GM18868 (cell line): Measurements from ENCODE around the gene EPB41L4A.
"Not testable (repeated sequence)": the region's sequence is repeated elsewhere in the genome, so short reads cannot be mapped to it uniquely, and the experiment has no call there.

ENCODE experiments used
- ATAC-seq: cut with Tn5 transposase; IDR thresholded peaks from one replicate; pipeline ENCODE4 v1.9.1; 2021; ENCODE audit warnings: mild to moderate bottlenecking, moderate library complexity; ENCODE audit not compliant: unreplicated experiment

The EPB41L4A gene

DNA sequence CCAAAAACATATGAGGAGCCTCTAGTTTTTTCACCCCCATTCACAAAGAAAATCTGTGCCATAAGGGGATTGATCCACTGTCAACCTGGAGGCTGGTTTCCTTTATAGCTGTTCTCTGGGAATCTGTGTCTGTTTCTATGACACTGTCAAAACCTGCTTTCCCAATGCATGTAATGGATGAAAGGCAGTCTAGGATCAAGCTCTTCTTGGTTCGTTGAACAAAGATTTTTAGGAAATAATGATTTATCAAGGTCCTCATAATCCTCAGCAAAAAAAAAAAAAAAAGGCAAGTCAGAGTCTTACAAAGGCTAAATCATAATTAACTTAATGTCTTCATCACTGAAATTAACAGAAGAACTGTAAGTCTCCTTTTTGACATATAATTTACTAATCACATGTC lies 16.0 kb downstream of the EPB41L4A start:
- no peak for ATAC-seq

DNA sequence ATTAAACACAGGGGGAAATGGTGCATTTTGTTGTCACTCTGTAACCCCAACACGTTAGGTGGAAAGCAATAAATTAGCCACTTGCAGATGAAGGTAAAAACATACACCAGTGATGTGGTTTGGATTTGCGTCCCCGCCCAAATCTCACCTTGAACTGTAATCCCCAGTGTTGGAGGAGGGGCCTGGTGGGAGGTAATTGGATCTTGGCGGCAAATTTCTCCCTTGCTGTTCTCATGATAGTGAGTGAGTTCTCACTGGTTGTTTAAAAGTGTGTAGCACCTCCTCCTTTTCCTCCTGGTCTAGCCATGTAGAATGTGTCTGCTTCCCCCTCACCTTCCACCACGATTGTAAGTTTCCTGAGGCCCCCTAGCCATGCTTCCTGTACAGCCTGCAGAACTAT lies 17.2 kb downstream of the EPB41L4A start:
- ATAC-seq: no peak

DNA sequence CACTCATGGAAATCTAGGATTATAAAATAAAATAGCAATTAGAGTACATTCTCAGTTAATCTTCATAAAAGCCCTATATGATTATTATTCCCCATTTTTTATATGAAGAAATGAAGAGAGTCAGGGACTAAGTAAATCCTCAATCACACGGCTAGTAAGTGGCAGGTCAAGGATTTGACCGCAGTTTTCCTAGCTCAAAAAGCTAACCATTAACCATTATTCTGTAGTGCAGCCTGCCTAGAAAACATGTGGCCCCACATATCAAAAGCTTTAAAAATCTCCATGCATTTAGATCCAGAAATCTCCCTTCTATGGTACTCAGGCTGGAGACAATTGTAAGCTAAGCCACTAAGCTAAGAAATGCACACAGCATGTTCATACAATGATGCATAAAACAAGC lies 21.4 kb downstream of the EPB41L4A start:
- no peak for ATAC-seq

DNA sequence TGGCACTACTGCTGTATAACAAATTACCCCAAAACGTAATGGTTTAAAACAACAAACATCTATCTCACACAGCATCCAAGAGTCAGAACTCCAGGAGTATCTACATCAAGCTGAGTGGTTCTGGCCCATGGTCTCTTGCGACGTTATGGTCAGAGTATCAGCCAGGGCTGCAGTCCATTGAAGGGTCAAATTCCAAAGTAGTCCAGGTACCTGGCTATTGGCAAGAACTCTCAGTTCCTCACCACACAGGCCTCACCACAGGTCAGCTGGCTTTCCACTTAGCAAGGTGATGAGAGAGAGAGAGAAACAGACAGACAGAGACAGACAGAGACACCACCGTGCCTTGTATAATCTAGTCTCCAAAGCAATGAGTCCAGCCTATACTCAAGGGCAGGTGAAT lies 22.6 kb downstream of the EPB41L4A start:
- no peak for ATAC-seq

DNA sequence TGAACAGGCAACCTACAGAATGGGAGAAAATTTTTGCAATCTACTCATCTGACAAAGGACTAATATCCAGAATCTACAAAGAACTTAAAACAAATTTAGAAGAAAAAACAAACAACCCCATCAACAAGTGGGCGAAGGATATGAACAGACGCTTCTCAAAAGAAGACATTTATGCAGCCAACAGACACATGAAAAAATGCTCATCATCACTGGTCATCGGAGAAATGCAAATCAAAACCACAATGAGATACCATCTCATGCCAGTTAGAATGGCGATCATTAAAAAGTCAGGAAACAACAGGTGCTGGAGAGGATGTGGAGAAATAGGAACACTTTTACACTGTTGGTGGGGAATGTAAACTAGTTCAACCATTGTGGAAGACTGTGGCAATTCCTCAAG lies 23.8 kb downstream of the EPB41L4A start:
- ATAC-seq: not testable (repeated sequence)

DNA sequence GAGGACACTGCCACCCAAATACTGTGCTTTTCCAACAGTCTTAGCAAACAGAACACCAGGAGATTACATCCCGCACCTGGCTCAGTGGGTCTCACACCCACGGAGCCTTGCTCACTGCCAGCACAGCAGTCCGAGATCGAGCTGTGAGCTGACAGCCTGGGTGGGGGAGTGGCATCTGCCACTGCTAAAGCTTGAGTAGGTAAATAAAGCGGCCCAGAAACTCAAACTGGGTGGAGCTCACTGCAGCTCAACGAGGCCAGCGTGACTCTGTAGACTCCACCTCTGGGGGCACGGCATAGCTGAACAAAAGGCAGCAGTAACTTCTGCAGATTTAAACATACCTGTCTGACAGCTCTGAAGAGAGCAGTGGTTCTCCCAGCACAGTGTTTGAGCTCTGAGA lies 28.8 kb downstream of the EPB41L4A start:
- no peak for ATAC-seq

DNA sequence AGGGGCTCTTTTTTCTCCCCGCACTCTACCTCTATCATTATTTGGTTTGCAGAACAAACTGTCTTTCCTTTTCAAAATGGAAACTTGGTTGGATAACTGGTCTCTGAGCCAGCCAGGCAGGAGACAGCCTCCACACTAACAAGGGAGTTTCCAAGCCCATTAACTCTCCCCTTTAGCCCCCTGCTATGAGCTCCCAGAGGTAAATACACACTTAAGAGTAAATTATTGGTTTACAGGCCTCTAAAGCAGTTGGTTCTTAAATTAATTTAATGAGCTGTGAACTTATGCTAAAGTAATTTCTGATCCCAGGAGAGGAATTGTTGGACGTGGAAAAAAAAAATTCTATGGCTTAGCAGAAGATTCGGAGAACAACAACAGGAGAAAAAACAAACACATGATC lies 30.3 kb downstream of the EPB41L4A start:
- ATAC-seq: no peak

DNA sequence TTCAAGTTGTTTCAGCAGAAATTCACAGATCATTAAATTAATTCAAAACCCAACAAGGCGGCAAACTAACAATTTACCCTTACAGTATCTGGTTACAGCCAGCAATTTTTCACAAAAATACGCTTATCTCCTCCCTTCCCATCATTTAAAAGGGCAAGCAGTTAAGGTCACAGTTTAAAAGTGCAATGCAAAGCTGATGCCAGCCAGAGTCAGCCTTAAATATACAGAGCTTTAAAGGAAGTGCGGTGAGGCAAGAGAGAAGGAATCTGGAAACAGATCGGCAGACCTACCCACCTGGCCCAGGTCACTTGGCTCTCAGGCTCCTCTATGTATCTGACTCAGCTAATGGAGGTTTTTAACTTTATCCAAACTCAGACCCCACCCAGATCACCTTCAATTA lies 31.0 kb downstream of the EPB41L4A start:
- ATAC-seq: no peak

DNA sequence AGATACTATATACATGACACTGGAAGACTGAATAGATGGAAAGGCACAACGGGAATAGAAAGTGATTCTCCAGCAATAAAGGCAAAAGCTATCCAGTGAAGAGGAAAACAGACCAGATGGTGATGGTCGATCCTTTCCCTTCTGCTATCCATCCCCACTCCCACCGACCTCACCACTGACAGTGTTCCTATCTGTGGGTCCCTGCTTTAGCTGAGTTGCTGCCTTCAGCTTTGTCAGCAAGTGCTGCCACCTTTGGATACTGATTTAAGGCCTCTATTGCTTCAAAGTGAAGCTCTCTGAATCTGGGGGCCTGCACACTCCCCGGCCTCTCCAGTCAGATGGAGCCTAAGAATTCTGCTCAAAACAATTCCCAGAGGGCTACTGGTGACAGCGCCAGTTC lies 32.3 kb downstream of the EPB41L4A start:
- no peak for ATAC-seq

DNA sequence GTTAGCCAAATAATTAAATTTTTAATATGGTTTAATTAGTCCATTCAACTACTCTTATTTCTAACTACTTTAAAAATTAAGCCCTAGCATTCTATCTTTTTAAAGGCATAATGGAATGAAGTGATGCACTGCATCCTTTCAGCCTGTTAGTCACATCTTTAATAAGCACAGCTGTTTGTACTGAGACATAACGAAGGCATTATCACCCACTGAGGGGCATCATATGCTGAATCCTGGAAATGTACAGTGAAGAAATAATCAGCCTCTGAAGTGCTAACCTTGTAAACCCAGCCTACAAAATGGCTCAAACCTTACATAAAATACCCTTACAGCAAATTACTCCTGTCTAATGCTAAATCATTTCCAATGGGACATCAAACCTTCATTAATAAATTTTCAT lies 33.1 kb downstream of the EPB41L4A start:
- ATAC-seq: no peak

DNA sequence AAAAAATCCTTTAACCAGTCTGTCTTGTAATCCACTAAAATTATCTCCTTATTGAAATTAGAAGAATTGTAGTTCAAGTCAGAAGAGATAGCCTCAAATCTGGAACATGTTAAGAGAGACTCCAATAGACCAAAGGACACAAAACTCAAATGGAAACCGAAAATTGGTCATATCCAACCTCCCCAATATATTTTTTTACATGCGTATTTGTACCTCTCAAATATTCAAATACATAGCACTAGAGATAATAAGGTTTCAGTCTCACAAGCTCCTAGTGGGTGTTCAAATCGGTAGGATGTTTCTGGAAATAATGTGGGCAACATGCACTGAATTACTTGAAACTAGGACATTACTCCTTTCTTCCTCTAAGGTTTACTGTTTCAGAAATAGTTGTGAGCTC lies 33.5 kb downstream of the EPB41L4A start:
- ATAC-seq: peak; percentile 77

DNA sequence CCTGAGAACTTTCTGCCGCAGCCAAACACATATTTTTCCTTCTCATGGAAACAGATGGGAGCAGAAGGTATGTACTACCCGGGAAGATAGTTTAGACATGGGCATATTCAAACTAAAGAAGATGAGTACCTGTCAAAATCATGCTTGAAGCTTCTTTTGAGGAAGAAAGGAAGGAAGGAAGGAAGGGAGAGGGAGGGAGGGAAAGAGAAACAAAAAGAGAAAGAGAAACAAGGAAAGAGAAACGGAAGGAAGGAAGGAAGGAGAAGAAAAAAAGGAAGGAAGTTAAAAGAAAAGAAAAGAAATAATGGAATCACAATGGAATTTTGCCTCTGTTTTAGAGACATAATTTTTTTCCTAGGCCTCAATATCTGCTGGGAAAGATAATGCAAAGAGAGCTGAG lies 34.6 kb downstream of the EPB41L4A start:
- ATAC-seq: no peak

DNA sequence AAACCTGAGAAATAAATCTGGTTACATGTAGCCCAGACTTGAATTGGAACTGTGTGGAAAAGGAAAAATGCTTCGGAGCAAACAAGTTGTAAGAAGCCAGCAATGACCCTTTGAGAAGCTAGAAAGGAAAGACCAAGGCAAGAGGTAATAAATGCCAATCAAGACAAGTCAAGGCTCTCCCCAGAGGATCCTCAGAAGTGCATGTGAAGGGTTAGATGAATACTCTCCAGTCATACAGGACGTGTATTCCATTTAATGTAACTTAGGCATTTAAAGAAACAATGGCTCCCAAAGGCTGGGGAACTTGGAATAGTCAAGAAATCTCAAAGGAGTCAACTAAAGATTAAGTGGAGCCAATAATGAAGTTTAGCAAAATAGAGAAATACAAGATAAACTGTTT lies 36.2 kb downstream of the EPB41L4A start:
- ATAC-seq: no peak

DNA sequence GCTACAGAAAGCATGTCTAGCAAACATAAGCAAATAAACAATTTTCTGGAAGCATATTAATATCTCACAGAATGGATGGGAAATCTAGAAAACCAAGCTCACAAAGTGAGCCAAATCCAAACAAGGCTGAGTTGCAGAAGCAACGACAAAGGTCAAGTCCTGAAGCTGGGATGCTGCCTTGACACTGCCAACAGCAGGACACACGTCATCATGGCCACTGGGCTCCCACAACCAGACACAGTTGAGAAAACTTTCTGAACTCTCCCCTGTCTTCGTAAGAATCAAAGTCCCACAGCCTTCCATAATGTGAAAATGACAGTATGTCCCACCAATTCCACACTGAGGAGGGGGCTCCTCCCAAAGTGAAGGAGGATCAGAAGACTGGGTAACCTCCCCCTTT lies 37.6 kb downstream of the EPB41L4A start:
- ATAC-seq: no peak

DNA sequence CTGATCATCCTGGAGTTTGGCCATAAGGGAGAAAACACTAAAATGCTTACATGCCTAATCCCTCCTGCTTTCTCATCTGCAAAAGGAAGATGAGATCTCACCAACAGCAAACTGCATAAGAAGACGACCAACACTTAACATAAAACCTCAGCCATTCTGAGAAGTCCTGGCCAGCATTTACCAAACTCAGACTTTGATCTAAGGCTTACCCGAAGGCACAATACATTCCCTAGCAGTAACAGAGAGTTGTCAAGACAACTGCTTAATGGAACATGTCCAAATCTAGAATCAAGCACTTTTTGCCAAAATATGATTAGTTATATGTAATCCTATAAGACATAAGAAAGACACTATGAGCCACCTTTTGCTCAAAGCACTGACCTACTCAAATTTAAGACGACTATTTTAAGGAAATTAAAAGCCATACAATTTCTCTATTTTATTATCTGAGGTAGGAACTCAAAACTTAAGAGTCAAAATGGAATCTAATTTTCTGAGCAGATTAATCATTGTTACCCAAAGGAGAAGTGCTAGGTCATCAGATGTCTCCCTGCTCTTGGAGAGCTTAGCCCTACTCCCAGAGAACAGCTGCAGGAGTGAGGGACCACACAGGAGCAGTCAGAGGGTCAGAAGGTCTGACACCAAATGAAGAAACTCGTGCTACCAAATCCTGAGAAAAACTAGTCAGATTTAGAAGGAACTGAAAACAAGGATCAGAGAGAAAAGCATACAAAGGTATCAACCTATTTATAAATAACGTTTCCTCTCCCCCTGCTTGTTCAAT lies 39.3 kb downstream of the EPB41L4A start:
- no peak for ATAC-seq

DNA sequence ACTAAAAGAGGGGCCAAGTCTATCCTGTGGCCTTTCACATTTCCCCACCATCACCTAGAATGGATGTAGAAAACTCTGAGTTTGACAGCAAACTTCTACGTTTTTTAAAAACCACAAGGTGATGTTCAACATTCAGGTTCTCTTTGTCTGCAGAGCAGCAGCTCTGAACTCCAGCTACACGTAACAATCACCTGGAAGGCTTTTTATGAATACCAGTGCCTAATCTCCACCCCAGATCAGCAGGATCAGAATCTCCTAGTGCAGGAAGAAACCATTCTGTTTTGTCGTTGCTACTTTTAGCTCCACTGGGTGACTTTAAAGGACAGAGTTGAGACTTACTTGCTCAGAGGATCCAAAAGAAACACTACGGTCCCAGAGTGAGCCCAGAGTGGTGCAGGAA lies 44.3 kb downstream of the EPB41L4A start:
- no peak for ATAC-seq

DNA sequence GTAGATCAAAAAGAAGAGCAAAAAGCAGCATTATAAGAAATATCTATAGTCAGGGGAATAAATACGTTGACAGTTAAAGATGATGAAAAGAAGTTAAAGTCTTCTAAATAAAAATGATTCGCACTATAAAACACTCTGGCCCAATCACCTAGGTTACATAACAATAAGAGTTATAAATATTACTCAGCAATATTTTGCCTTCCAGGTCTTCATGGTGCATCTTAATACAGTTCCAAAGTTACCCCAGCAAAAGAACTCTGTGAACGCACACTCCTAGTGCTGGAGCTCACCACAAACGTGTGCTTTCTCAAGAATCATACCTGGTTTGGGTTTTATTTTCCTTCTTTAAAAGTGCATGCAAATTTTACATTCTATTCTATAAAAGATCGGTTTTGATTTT lies 44.7 kb downstream of the EPB41L4A start:
- no peak for ATAC-seq

DNA sequence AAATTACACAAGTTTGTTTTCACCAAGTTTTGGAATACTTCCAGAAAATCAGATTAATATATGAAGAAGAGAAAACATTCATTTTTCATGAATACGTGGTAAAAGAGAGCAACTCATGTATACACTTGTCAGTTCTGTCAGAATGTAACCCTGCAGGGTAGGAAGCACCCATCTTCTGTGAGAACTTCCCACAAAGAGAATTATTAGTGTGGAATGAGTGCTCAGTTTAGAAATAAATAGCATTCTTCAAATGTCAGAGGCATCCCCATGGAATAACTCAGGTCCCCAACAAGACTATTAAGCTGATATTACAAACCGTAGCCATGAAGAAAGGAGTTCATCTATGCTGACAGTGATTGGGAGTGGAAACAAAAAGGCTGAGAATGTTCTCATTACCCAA lies 45.2 kb downstream of the EPB41L4A start:
- ATAC-seq: no peak

DNA sequence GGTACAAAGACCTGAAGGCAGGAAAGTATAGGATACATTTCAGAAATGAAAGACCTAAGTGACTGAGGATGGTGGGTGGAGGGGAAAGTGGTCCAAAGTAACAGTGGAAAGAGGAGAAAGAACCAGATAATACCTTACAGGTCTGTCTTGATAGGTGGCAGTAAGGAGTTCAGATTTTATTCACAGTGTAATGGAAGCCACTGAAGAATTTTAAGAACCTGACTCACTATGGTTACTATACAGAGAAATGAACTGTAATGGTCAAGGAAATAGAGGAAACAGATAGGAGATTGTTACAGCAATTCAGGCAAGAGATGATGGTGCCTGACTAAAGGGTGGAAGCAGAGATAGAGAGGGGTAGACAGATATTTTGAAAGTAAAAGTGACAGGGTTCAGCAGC lies 46.5 kb downstream of the EPB41L4A start:
- no peak for ATAC-seq

DNA sequence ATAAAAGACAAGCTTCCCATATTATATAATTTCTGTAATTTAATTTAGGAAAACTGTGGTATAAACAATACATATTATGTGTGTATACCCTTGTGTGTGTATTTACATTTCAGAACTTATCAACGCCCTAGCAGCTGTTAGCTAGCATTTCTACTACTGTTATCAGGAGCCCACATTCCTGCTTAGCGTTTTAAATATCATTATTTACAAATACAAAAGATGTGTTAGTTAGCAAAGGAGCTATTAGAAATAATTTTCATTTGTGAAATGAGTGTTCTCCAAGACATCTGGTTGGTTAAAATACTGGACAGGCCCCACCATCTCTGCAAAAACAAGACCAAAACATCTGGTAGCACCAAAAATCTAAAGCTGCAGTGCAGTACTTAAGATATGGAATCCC lies 48.0 kb downstream of the EPB41L4A start:
- ATAC-seq: no peak

DNA sequence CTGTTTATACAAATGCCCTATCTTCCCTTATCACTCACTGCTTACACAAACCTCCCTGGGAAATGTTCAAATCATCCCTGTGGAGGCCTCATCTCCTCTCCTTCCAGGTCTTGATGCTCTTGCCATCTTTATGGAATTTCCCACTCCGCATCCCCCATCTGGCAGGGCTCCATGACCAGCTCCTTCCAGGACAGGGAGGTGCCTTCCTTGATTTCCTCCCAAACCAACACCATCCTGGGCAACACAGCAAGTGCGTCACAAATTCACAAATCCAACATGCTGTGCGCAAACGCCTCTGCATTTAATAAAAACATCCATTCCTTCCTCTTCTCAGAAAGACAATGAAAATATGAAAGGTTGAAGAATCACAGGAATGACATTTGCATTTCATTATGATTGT lies 51.7 kb downstream of the EPB41L4A start:
- no peak for ATAC-seq

DNA sequence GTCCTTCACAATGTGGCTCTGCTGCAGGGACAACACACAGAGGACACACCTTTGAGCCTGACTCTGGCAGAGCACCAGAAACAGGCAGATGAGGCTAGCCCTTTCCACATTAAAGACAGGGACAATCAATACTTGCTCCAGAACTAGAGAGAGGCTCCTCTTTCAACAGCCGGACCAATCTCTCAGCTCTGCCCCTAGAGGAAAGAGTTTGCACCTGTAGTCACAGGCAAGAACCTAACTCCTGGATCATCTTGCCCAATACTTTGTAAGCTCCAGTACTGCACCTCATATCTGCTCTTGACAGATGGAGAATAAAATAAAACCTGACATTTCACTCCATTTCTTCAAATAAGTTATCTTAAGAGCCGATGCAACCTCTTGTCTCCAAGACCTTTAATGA lies 52.1 kb downstream of the EPB41L4A start:
- peak; percentile 85 for ATAC-seq

DNA sequence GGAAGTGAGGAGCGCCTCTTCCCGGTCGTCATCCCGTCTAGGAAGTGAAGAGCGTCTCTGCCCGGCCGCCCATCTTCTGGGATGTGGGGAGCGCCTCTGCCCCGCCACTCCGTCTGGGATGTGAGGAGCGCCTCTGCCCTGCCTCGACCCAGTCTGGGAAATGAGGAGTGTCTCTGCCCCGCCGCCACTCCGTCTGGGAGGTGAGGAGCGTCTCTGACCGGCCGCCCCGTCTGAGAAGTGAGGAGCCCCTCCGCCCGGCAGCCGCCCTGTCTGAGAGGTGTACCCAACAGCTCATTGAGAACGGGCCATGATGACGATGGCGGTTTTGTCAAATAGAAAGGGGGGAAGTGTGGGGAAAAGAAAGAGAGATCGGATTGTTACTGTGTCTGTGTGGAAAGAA lies 58.3 kb downstream of the EPB41L4A start:
- ATAC-seq: not testable (repeated sequence)
